Spleen (tissue), 7 donors: Measurements from ENCODE around the gene SIAH1.

Experiments used
- CTCF ChIP-seq, 11 experiments: fragments of 200-600 bp in 7 of 11; fragments of 450-650 bp in 4 of 11; sonication (generic) in 4 of 11; IDR thresholded peaks in 8 of 11; conservative IDR thresholded peaks in 3 of 11; 1 replicate in 7 of 11; 2 replicates in 4 of 11; pipeline versions ENCODE4 v1.4.0 to v1.8.0; 2016 to 2021; ENCODE audit warnings: antibody characterized with exemption in 11 of 11, inconsistent platforms in 4 of 11, mild to moderate bottlenecking in 1 of 11
- POLR2A ChIP-seq, 3 donors: fragments of 450-650 bp; IDR thresholded peaks; one replicate each; pipeline ENCODE4 v1.5.1; 2017; ENCODE audit warnings: antibody characterized with exemption in 3 of 3, mild to moderate bottlenecking in 1 of 3
- donor health status: DM: no; HTN: no; CAD: no; lungs with moderate emphysema.
- donor health status: DM: no; HTN: no; CAD: no.
- donor health status: DM: no; HTN: no; CAD: no.

- TF ChIP-seq CTCF (IDR thresholded peaks at IDR 0.05 in 8 of 11, conservative IDR thresholded peaks at IDR 0.05 in 3 of 11) = no peak
- no peak for TF ChIP-seq POLR2A (IDR thresholded peaks at IDR 0.05)
Observed at GRCh38 chr16:48354877-48355855, 30.0 kb downstream of the SIAH1 start.
